ENCODE measurements around the gene ARHGAP26. TPM values are rescaled to one million over a fixed set of nuclear protein-coding genes. Genes with fewer than 3 reads are reported as not detected.
A peak's percentile ranks its signal among the peaks of the same experiment; 100 is the strongest.

Gene ARHGAP26
- total RNA-seq, 1 experiment from 2014 or later = 54.3 TPM

DNA sequence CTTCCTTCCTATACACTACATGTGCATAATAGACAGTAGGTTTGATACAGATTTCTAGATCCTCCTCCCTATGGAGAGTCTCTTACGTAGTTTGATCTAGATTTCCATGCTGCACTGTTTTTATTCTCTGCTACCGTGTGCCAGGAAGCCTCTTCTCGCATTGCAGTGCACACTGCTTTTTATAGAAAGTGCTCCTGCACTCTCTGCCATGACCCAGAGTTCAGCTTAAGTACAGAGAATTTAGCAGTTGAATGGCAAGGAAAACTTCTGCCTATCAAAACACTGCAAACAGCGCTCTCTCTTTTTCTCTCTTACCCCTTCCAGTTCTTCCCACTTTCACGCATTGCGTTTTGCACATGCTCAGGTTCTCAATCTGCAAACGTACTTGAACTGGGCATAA is 187.4 kb downstream of the ARHGAP26 start:
- BruUV-seq (replicated peaks) = no TSS peak
- CTCF ChIA-PET = interaction anchor here (0.6 to 2.6 kb wide), 7 partner anchors 11 to 867 kb away, joined by 3 to 15 read pairs (median 3); no protein-coding TSS in a partner anchor
- intact Hi-C loops (cut with micrococcal nuclease) = no loop called here

DNA sequence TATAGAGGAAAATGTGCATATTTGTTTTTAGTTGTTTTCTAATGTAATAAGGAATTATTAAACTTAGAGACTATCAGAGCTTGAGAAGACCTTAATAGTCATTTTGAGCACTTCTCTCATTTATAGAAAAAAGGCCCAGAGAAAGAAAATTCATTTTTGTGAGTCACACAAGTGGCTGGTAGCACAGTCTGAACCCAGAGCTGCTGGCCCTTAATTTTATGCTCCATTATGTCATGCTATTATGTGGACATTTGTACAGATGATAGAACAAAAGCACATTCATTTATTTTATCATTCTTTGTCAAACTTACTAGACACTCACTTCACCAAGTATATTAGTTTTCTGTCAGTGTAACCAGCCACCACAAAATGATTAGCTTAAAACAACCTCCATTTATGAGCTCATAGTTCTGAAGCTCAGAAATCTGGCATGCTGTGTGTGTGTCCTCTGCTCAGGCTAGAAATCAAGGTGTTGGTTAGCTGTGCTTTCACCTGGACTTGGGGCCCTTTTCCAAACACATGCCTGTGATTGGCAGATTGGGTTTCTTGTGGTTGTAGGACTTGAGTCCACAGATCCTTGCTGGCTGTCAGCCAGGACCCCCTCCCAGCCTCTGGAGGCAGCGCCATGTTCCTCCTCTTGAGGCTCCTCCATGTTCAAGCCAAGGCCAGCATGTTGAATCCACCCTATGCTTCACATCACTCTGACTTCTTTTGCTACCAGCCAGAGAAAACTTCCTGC is 188.9 kb downstream of the ARHGAP26 start:
- CTCF ChIA-PET = interaction anchor here (0.6 to 2.8 kb wide), 20 partner anchors 9 to 1962 kb away, joined by 3 to 15 read pairs (median 4); no protein-coding TSS in a partner anchor
- TF ChIP-seq, protein P1, sequence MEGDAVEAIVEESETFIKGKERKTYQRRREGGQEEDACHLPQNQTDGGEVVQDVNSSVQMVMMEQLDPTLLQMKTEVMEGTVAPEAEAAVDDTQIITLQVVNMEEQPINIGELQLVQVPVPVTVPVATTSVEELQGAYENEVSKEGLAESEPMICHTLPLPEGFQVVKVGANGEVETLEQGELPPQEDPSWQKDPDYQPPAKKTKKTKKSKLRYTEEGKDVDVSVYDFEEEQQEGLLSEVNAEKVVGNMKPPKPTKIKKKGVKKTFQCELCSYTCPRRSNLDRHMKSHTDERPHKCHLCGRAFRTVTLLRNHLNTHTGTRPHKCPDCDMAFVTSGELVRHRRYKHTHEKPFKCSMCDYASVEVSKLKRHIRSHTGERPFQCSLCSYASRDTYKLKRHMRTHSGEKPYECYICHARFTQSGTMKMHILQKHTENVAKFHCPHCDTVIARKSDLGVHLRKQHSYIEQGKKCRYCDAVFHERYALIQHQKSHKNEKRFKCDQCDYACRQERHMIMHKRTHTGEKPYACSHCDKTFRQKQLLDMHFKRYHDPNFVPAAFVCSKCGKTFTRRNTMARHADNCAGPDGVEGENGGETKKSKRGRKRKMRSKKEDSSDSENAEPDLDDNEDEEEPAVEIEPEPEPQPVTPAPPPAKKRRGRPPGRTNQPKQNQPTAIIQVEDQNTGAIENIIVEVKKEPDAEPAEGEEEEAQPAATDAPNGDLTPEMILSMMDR (IDR thresholded peaks at IDR 0.05; ENCODE audit: unreplicated experiment) = no peak
- POLR2A ChIA-PET = interaction anchor here (0.6 to 2.7 kb wide), 14 partner anchors 9 to 915 kb away, joined by 3 to 17 read pairs (median 3); no protein-coding TSS in a partner anchor
- Mint-ChIP-seq H3K9me3 (ENCODE audit: unreplicated experiment) (no peaks in the 10 kb centered on the region), H3K4me1 (ENCODE audit: insufficient read depth, unreplicated experiment) (peaks cover 19% of the 10 kb centered on the region), H3K4me3 (ENCODE audit: unreplicated experiment) (no peak overlapping the region), H3K36me3 (ENCODE audit: insufficient read depth, unreplicated experiment) (no peaks in the 10 kb centered on the region), H3K27me3 (ENCODE audit: insufficient read depth, unreplicated experiment) (no peaks in the 10 kb centered on the region), H3K27ac (ENCODE audit: low read depth, unreplicated experiment) (no peak overlapping the region)
- intact Hi-C loops (cut with micrococcal nuclease) = no loop called here
- no peak for DNase-seq (ENCODE audit: unreplicated experiment)
- BruUV-seq (replicated peaks) = no TSS peak

More for the DNA sequence above, 187.4 kb downstream of the ARHGAP26 start:
- TF ChIP-seq, protein P1 (IDR thresholded peaks at IDR 0.05; ENCODE audit: unreplicated experiment) = no peak
- Mint-ChIP-seq H3K4me3 (ENCODE audit: unreplicated experiment) (no peak overlapping the region), H3K36me3 (ENCODE audit: insufficient read depth, unreplicated experiment) (no peaks in the 10 kb centered on the region), H3K4me1 (ENCODE audit: insufficient read depth, unreplicated experiment) (peaks cover 19% of the 10 kb centered on the region), H3K27ac (ENCODE audit: low read depth, unreplicated experiment) (no peak overlapping the region), H3K9me3 (ENCODE audit: unreplicated experiment) (no peaks in the 10 kb centered on the region), H3K27me3 (ENCODE audit: insufficient read depth, unreplicated experiment) (no peaks in the 10 kb centered on the region)
- POLR2A ChIA-PET = interaction anchor here (1.0 to 1.2 kb wide), 2 partner anchors 8 to 18 kb away, joined by 3 read pairs; no protein-coding TSS in a partner anchor
- DNase-seq (ENCODE audit: unreplicated experiment) = no peak

DNA sequence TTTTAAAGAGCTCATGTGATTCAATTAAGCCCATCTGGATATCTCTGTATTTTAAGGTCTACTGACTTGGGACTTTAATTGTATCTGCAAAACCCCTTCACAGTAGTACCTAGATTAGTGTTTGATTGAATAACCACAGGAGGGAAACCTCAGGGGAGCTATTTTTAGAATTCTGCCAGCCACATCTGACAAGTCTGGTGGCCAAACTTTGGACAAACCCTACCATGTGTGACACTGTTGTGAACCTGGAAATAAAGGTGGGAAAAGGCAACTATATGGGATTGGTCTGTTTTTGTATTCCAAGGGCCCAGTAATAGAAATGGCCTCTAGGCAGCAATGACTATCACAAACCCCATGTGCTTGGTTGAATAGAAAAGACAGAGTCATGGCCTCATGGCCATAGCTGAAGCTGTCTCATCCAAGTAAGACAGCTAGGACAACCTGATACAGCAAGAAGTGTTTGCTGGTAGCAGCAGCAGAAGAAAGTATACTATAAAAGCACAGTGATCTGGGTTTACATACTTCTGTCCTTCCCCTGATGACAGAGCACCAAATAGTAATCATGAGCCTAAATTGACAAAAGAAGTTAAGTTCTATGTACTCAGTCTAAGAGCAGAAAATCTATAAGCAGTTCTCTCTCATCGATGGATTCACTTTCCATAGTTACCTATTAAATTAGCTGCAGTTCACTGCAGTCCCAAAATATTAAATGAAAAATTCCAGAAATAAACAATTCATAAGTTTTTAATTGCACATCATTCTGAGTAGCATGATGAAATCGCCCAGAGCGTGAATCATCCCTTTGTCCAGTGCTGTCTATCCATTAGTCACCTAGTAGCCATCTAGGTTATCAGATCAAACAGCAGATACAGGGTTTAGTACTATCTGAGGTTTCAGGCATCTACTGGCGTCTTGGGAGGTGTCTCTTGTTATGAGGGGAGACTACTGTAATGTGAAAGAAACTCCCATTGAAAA is 189.8 kb downstream of the ARHGAP26 start:
- Mint-ChIP-seq H3K36me3 (ENCODE audit: insufficient read depth, unreplicated experiment) (no peaks in the 10 kb centered on the region), H3K27me3 (ENCODE audit: insufficient read depth, unreplicated experiment) (no peaks in the 10 kb centered on the region), H3K9me3 (ENCODE audit: unreplicated experiment) (no peaks in the 10 kb centered on the region), H3K4me3 (ENCODE audit: unreplicated experiment) (no peak overlapping the region), H3K27ac (ENCODE audit: low read depth, unreplicated experiment) (peak overlapping the region; percentile 60), H3K4me1 (ENCODE audit: insufficient read depth, unreplicated experiment) (peaks cover 26% of the 10 kb centered on the region)
- POLR2A ChIA-PET = interaction anchor here (0.6 to 2.7 kb wide), 12 partner anchors 16 to 441 kb away, joined by 3 to 17 read pairs (median 3); no protein-coding TSS in a partner anchor
- TF ChIP-seq, protein P1 (IDR thresholded peaks at IDR 0.05; ENCODE audit: unreplicated experiment) = no peak
- CTCF ChIA-PET = interaction anchor here (0.5 to 2.8 kb wide), 20 partner anchors 8 to 1961 kb away, joined by 3 to 15 read pairs (median 4); partner anchors contain the start of gene YIPF5
- intact Hi-C loops (cut with micrococcal nuclease) = loop anchor here (2.0 kb wide), 1 partner anchor 43 kb away; no protein-coding TSS in a partner anchor
- no TSS peak for BruUV-seq (replicated peaks)
- DNase-seq (ENCODE audit: unreplicated experiment) = peak; percentile 89

Measured in MCF 10A (cell line).